HFF-Myc (cell line): ENCODE data around the gene HHIPL2.

Experiments used
- DNase-seq: peaks from one replicate; pipeline ENCODE4 v3.0.0-alpha.2; 2011; ENCODE audit warnings: low read depth; ENCODE audit errors: extremely low read depth
- H3K4me3 ChIP-seq: replicated peaks from 2 replicates; pipeline ENCODE4 v1.5.1; 2011; ENCODE audit warnings: low read depth, mild to moderate bottlenecking, control low read depth, low read length
- TF ChIP-seq, protein P1 (sequence below): IDR thresholded peaks from 2 replicates; pipeline ENCODE4 v1.5.1; 2012; ENCODE audit warnings: mild to moderate bottlenecking, low read depth, low read length, control low read depth; ENCODE audit errors: missing control alignments

The HHIPL2 gene

DNA sequence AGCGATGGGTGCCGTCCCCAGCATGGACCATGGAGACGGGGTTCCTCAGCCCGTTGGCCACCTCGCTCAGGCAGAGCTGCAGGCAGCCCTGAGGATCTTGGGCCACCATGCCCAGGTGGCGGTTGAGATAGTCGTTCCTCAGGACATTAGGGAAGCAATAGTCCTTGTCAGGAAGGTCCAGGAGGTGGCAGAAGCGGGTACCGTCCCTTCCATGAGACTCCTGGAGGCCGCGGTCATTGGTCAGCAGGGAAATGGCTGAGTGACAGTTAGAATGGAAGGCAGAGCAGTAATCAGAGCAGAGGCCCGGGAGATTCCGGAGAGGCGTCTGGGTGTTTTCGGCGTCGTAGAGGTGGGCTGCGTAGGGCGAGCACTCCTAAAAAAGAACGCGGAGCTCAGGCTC lies 4.1 kb downstream of the HHIPL2 start:
- no peak overlapping the region for H3K4me3 ChIP-seq
- TF ChIP-seq, protein P1, sequence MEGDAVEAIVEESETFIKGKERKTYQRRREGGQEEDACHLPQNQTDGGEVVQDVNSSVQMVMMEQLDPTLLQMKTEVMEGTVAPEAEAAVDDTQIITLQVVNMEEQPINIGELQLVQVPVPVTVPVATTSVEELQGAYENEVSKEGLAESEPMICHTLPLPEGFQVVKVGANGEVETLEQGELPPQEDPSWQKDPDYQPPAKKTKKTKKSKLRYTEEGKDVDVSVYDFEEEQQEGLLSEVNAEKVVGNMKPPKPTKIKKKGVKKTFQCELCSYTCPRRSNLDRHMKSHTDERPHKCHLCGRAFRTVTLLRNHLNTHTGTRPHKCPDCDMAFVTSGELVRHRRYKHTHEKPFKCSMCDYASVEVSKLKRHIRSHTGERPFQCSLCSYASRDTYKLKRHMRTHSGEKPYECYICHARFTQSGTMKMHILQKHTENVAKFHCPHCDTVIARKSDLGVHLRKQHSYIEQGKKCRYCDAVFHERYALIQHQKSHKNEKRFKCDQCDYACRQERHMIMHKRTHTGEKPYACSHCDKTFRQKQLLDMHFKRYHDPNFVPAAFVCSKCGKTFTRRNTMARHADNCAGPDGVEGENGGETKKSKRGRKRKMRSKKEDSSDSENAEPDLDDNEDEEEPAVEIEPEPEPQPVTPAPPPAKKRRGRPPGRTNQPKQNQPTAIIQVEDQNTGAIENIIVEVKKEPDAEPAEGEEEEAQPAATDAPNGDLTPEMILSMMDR: no peak
- no peak for DNase-seq

DNA sequence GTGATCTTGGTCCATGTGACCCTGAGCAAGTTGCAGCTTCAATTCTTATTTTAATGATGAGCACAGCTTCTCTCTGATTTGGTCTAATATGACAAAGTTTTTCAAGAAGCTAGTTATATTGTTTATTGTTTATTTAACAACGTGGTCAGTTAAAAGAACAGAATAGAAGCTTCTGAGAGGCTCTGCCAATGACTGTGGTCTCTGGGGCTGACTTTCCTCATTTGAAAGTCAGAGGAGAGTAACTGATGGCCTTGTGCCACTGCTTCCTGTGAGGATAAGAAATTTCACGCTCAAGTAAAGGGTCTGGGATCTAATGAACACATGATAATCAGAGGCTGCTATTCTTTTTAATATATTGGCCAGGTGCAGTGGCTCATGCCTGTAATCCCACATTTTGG lies 7.3 kb downstream of the HHIPL2 start:
- DNase-seq: no peak
- no peak overlapping the region for H3K4me3 ChIP-seq
- TF ChIP-seq, protein P1: no peak

DNA sequence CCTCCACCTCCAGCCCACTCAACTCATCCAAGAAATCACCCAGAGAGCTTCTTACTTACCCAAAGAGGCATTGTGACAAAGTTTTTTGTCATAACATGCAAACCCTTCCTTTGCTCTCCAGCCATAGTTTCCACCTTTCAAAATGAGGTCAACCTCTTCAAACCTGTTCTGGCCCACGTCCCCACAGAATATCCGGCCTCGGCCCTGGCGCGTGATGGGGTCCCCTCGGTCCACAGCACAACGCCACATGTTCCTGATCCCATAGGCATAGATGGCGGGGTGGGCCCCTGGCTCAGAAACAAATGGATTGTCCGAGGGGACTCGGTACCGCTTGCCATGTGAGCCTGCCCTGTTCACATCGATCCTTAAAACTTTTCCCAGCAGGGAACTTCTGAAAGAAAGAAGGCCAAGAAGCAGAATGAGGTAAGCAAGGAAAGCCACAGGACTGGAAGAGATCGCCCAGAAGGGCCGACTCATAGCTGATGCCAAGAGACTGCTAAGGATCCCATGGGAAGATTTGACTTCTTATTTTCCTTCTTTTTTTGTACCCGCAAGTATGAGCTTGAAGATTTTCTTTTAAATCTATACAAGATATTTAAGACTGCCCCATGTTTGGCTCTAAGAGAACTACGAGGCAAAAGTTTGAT lies 7.8 kb downstream of the HHIPL2 start:
- H3K4me3 ChIP-seq: no peak overlapping the region
- TF ChIP-seq, protein P1: no peak
- no peak for DNase-seq

DNA sequence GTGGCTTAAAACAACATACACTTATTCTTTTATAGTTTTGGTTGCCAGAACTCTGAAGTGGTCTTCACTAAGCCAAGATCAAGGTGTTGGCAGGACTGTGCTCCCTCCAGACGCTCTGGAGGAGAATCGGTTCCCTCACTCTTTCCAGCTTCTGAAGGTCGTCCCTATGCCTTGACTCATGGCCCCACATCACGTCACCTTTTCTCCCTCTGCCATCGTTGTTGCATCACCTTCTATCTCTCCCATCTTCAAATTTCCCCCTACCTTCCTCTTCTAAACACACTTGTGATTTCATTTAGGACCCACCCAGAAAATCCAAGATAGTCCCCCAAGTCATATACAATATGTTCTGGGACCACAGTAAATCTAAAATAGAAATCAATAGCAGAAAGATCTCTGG lies 12.4 kb downstream of the HHIPL2 start:
- TF ChIP-seq, protein P1: no peak
- no peak overlapping the region for H3K4me3 ChIP-seq
- no peak for DNase-seq

DNA sequence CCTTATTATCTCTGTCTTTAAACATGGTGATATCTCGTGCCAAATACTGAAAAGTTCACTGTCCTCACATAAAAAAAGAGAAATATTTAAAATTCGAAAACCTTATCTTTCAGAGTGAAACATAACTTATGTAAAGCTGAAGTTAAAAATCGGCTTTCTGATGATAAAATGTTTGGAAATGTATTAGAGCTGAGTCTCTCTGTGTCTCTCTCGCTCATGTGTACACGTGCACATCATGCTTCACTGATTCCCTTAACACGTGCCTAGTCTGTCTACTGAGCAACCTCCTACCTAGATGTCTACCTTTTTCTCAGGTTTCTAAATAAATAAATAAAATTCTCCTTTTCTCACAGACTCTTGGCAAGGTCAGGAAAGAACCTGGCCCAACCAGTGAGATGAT lies 17.1 kb downstream of the HHIPL2 start:
- DNase-seq: no peak
- no peak overlapping the region for H3K4me3 ChIP-seq
- TF ChIP-seq, protein P1: no peak

DNA sequence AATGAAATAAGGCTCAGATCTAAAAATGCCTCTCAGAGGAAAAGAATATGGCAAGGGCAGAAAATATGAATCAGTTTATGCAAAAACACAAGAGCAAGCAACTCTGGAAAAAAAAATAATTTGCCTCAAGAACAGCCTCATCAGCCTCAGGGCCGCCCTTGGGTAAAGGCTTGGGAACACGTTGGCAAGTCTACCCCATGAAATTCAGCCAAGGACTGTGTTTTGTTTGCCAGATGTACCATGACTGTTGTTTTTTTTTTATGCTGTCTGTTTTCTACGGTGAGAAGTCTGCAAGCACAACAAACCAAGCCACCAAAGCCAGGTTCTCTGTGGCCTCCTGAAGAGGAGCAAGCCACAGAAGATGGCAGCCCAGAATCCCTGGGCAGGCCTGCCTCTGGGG lies 18.0 kb downstream of the HHIPL2 start:
- TF ChIP-seq, protein P1: no peak
- DNase-seq: no peak
- H3K4me3 ChIP-seq: no peak overlapping the region

DNA sequence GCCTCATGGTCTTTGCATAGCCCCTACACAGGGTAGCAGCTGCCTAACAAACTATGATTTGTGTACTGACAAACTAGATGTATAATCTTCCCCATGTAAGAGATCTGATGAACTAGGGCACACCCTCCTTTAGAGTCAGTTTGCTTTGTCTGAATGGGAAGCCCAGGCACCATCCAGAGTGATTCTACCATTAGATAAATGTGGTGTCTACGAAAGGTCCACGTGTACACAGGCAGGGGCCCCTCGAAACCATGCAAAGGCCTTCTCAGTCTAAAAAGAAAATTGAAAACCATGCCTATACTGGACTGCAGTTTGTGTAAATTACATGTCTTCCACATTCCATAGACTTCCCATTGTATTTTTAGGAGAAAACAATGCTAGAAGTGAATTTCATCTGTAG lies 18.7 kb downstream of the HHIPL2 start:
- no peak for DNase-seq
- TF ChIP-seq, protein P1: no peak
- no peak overlapping the region for H3K4me3 ChIP-seq
